ENCODE results near the gene LINGO3.

GRCh38 chr19:2334426-2334825 lies 26.5 kb upstream of the LINGO3 start:
- TF ChIP-seq GATA2 (IDR thresholded peaks at IDR 0.05; ENCODE audit: low read depth, low read length) (no peak), GATA3 (IDR thresholded peaks at IDR 0.05; ENCODE audit: low read depth, low read length) (no peak)
